MM.1S (cell line): ENCODE data around the gene ADAMTSL1.

Experiments used
- DNase-seq: peaks from one replicate; pipeline ENCODE4 v3.0.0-alpha.2; 2015
- H2AFZ ChIP-seq: fragments of 300-600 bp; sonication (generic); 2 replicates; pipeline ENCODE4 v1.6.0; 2016; ENCODE audit warnings: antibody characterized with exemption, low read length
- H3F3A ChIP-seq: fragments of 300-600 bp; sonication (generic); 2 replicates; pipeline ENCODE4 v1.6.1; 2016; ENCODE audit warnings: mild to moderate bottlenecking, antibody characterized with exemption, low read length, moderate library complexity, mixed read lengths; ENCODE audit not compliant: insufficient read depth
- H3K27ac ChIP-seq: fragments of 300-600 bp; sonication (generic); 2 replicates; pipeline ENCODE4 v1.5.1; 2016; ENCODE audit warnings: mild to moderate bottlenecking, low read length
- H3K27me3 ChIP-seq: fragments of 300-600 bp; sonication (generic); replicated peaks from 2 replicates; pipeline ENCODE4 v1.6.0; 2016; ENCODE audit warnings: low read length; ENCODE audit not compliant: insufficient read depth
- H3K36me3 ChIP-seq: fragments of 300-600 bp; sonication (generic); replicated peaks from 2 replicates; pipeline ENCODE4 v1.6.1; 2016; ENCODE audit warnings: mild to moderate bottlenecking, low read length, mixed read lengths; ENCODE audit not compliant: insufficient read depth
- H3K4me1 ChIP-seq: fragments of 300-600 bp; sonication (generic); 2 replicates; pipeline ENCODE4 v1.6.1; 2016; ENCODE audit warnings: low read length, mixed read lengths
- H3K4me2 ChIP-seq: fragments of 300-600 bp; sonication (generic); 2 replicates; pipeline ENCODE4 v1.6.0; 2016; ENCODE audit warnings: low read depth, low read length
- H3K4me3 ChIP-seq: fragments of 300-600 bp; sonication (generic); 2 replicates; pipeline ENCODE4 v1.5.1; 2016; ENCODE audit warnings: low read length, mixed read lengths
- H3K79me2 ChIP-seq: fragments of 300-600 bp; sonication (generic); 2 replicates; pipeline ENCODE4 v1.6.1; 2016; ENCODE audit warnings: mixed run types, low read length, mixed read lengths
- H3K9ac ChIP-seq: fragments of 300-600 bp; sonication (generic); 2 replicates; pipeline ENCODE4 v1.6.1; 2016; ENCODE audit warnings: low read length, mixed read lengths
- H3K9me2 ChIP-seq: fragments of 300-600 bp; sonication (generic); replicated peaks from 2 replicates; pipeline ENCODE4 v1.6.1; 2016; ENCODE audit warnings: mild to moderate bottlenecking, low read length, mixed read lengths; ENCODE audit not compliant: insufficient read depth
- H3K9me3 ChIP-seq: fragments of 300-600 bp; sonication (generic); replicated peaks from 2 replicates; pipeline ENCODE4 v1.6.1; 2016; ENCODE audit warnings: mild to moderate bottlenecking, low read length, mixed read lengths; ENCODE audit not compliant: insufficient read depth
- H4K20me1 ChIP-seq: fragments of 300-600 bp; sonication (generic); 2 replicates; pipeline ENCODE4 v1.6.1; 2016; ENCODE audit warnings: mild to moderate bottlenecking, low read length, moderate library complexity, mixed read lengths; ENCODE audit not compliant: insufficient read depth
- EZH2 ChIP-seq: fragments of 300-600 bp; sonication (generic); optimal IDR thresholded peaks from 2 replicates; pipeline ENCODE3; 2017; ENCODE audit warnings: low read depth, mild to moderate bottlenecking, antibody characterized with exemption, low read length, mixed read lengths
- EZH2phosphoT487 ChIP-seq: fragments of 300-600 bp; sonication (generic); IDR thresholded peaks from 2 replicates; pipeline ENCODE4 v1.6.1; 2018; ENCODE audit warnings: antibody characterized with exemption, low read length
- TF ChIP-seq, protein P1 (sequence below): fragments of 300-600 bp; sonication (generic); IDR thresholded peaks from 2 replicates; pipeline ENCODE4 v1.5.1; 2016; ENCODE audit warnings: antibody characterized with exemption, low read length, mixed read lengths

ADAMTSL1 gene

DNA sequence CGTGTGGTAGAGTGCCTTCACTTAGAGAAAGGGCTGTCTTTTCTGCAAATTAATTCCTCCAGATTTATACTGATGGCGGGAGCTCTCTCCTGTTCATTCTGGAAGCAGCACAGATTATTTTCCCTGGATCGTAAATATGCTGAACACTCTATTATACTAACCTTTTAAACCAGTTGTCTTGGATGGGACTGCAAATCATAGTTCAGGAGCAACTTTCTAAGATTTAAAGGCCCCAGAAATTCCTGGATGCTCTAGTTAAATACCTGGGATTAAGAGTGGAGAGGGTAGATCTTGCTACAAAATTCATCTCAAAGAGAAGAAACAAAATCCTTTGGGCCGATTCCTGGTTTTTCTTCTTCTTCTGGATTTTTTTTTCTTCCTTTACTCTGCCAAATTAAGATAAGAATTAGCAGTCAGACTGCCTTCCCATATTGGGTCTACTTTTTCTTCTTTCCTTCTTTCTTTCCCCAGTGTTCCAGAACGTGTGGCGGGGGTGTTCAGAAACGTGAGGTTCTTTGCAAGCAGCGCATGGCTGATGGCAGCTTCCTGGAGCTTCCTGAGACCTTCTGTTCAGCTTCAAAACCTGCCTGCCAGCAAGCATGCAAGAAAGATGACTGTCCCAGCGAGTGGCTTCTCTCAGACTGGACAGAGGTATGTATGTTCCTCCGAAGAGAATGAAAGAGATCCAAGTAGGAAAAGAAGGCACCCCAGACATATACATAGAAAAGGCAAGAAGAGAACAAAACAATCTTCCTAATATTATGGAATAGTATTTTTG lies 296.4 kb downstream of the ADAMTSL1 start:
- H2AFZ ChIP-seq, result no peak overlapping the region
- DNase-seq, result no peak
- no peaks in the 10 kb centered on the region for H3K36me3 ChIP-seq
- no peaks in the 10 kb centered on the region for H3K79me2 ChIP-seq
- H3K4me3 ChIP-seq, result no peak overlapping the region
- TF ChIP-seq EZH2phosphoT487, result no peak
- TF ChIP-seq, protein P1, sequence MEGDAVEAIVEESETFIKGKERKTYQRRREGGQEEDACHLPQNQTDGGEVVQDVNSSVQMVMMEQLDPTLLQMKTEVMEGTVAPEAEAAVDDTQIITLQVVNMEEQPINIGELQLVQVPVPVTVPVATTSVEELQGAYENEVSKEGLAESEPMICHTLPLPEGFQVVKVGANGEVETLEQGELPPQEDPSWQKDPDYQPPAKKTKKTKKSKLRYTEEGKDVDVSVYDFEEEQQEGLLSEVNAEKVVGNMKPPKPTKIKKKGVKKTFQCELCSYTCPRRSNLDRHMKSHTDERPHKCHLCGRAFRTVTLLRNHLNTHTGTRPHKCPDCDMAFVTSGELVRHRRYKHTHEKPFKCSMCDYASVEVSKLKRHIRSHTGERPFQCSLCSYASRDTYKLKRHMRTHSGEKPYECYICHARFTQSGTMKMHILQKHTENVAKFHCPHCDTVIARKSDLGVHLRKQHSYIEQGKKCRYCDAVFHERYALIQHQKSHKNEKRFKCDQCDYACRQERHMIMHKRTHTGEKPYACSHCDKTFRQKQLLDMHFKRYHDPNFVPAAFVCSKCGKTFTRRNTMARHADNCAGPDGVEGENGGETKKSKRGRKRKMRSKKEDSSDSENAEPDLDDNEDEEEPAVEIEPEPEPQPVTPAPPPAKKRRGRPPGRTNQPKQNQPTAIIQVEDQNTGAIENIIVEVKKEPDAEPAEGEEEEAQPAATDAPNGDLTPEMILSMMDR, result no peak
- TF ChIP-seq EZH2, result no peak
- H3K27me3 ChIP-seq, result no peaks in the 10 kb centered on the region
- H3K4me1 ChIP-seq, result no peaks in the 10 kb centered on the region
- no peaks in the 10 kb centered on the region for H3K9me3 ChIP-seq
- no peaks in the 10 kb centered on the region for H3K9me2 ChIP-seq
- H3K4me2 ChIP-seq, result no peak overlapping the region
- no peak overlapping the region for H3K27ac ChIP-seq
- no peaks in the 10 kb centered on the region for H3F3A ChIP-seq
- H4K20me1 ChIP-seq, result no peaks in the 10 kb centered on the region
- no peak overlapping the region for H3K9ac ChIP-seq

DNA sequence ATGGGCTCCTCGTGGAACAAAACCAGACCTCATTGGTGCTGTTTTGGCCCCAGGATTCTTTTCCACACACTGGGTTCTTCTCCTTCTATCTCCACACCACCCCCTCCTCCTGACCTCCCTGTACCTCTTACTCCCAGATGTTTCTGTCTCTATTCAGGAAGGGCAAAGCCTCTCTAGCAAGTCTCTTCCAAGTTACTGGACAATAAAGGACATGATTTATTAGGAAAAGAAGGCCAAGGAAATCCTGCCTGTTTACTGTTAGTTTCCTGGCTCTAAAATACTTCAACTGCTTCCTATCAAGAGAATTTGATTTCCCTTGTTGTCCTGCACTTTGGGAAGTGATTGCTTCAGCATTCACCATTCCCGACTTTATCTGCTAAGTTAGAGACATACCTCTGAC lies 297.1 kb downstream of the ADAMTSL1 start:
- Histone ChIP-seq H3K9me2 (no peaks in the 10 kb centered on the region), H3K4me1 (no peaks in the 10 kb centered on the region), H3K36me3 (no peaks in the 10 kb centered on the region), H3K27me3 (no peaks in the 10 kb centered on the region), H4K20me1 (no peaks in the 10 kb centered on the region), H3K4me3 (no peak overlapping the region), H3F3A (no peaks in the 10 kb centered on the region), H3K79me2 (no peaks in the 10 kb centered on the region), H3K9me3 (no peaks in the 10 kb centered on the region), H3K4me2 (no peak overlapping the region), H3K9ac (no peak overlapping the region), H3K27ac (no peak overlapping the region), H2AFZ (no peak overlapping the region)
- no peak for DNase-seq
- TF ChIP-seq EZH2phosphoT487, result no peak
- TF ChIP-seq, protein P1, result no peak
- no peak for TF ChIP-seq EZH2

DNA sequence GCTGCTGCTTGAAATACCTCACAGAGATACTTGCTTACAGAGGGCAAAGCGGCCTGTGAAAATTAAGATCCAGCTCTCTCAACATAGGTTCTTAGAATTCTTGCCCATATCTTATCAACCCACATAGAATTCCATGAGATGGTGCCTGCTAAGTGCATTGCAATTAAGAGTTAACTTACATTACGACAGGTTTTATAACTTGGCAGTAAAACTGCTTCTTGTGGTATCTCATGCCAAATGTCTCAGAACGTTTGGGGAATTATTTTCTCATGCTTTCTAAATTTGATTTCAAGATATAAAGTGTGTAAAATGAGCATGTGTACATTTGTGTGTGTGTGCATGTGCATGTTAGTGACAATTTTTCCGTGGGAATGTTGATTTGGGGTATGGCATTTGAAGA lies 297.8 kb downstream of the ADAMTSL1 start:
- no peaks in the 10 kb centered on the region for H4K20me1 ChIP-seq
- no peak overlapping the region for H3K9ac ChIP-seq
- H3K4me1 ChIP-seq, result no peaks in the 10 kb centered on the region
- H3K36me3 ChIP-seq, result no peaks in the 10 kb centered on the region
- H3F3A ChIP-seq, result no peaks in the 10 kb centered on the region
- no peak overlapping the region for H3K4me3 ChIP-seq
- no peak for DNase-seq
- H3K27ac ChIP-seq, result no peak overlapping the region
- no peaks in the 10 kb centered on the region for H3K9me2 ChIP-seq
- H3K79me2 ChIP-seq, result no peaks in the 10 kb centered on the region
- H3K9me3 ChIP-seq, result no peaks in the 10 kb centered on the region
- TF ChIP-seq EZH2, result no peak
- TF ChIP-seq, protein P1, result no peak
- no peak for TF ChIP-seq EZH2phosphoT487
- no peak overlapping the region for H3K4me2 ChIP-seq
- H3K27me3 ChIP-seq, result no peaks in the 10 kb centered on the region
- H2AFZ ChIP-seq, result no peak overlapping the region
